ENCODE data around the gene LOXL1.

Gene LOXL1

DNA sequence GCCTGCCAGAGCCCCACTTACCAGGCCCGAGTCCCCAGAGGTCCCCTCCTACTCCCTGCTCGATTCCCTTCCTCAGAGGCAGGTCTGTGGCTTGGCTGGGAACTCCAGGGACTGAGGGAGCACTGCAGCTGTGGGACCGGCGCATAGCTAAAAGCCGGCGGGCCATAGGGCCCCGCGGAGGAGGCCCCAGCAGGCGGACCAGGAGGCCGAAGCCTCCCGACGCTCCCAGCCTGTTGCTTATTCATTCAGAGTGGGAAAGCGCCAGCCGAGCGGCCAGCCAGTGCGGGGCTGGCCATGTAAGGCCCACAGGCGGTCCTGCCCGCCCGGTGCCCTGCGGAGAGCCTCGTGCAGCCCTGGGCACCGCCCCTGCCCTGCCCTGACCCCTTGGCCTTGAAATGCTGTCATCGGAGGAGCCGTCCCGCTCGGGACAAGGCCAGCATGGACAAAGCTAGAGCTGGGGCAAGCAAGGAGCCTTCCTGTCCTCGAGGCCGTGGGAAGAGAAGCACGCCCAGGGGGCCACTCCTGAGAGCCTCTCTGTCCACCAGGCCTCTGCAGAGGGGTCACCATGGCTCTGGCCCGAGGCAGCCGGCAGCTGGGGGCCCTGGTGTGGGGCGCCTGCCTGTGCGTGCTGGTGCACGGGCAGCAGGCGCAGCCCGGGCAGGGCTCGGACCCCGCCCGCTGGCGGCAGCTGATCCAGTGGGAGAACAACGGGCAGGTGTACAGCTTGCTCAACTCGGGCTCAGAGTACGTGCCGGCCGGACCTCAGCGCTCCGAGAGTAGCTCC, at the start of gene LOXL1:
Gene LOXL1, plus strand, starts transcription at position 244 of the 784 bp plus-strand sequence. Its CDS starts 322 bp downstream, at position 566.
- no peak for DNase-seq

DNA sequence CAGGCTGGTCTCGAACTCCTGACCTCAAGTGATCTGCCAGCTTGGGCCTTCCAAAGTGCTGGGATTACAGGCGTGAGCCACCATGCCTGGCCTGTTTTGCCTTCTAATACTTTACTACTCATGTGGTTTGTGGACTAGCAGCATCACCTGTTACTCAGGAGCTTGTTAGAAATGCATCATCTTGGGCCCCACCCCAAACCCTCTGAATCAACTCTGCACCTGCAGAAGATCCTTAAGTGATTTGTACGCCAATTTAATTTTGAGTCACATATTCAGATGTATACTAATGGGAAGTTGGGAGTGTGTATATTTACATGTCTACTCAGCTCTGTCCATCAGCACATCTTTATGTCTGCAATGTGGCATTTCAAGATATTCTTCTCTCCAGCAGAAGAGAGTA, 46.8 kb upstream of the LOXL1 start:
- DNase-seq, result no peak

GRCh38 chr15:73881579-73882320, 44.5 kb upstream of the LOXL1 start:
- DNase-seq, result no peak

- no peak for DNase-seq
Measured at GRCh38 chr15:73882761-73883419, 43.4 kb upstream of the LOXL1 start.

- DNase-seq, result no peak
Measured at GRCh38 chr15:73884159-73884558, 42.1 kb upstream of the LOXL1 start.

DNA sequence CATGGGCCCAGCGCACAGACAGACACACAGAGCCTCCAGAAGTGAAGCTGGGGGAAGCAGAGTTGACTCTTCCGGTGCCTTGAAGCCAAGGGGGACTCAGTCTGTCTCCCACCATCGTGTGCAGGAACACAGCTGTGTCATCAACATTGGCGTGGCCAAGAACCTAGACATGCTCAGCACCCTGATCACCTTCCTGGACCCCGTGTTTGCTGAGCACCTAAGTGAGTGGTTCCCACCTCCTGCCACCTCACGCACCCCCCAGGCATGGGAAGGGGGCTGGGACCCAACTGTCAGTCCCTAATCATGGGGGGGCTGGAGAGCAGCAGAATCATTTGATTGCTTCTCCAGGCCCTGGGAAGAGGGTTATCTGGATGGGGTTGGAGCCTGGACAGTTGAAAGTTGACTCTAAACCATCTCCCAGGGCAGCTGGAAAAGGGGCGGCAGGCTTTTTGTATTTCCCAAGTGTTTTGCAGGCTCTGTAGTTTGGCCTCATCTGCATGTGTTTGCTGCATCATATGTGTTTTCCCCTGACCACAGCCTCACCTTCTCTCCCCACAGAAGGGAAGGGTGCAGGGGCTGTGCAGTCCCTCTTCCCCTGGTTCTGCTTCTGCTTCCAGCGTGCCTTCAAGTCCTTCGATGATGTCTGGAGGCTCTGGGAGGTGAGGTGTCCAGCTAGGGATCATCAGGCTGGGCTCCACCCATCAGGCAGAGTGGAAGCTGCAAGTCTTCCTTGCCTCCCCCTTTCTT, 40.1 kb upstream of the LOXL1 start:
- no peak for DNase-seq

GRCh38 chr15:73886717-73887345, 39.4 kb upstream of the LOXL1 start:
- no peak for DNase-seq

DNA sequence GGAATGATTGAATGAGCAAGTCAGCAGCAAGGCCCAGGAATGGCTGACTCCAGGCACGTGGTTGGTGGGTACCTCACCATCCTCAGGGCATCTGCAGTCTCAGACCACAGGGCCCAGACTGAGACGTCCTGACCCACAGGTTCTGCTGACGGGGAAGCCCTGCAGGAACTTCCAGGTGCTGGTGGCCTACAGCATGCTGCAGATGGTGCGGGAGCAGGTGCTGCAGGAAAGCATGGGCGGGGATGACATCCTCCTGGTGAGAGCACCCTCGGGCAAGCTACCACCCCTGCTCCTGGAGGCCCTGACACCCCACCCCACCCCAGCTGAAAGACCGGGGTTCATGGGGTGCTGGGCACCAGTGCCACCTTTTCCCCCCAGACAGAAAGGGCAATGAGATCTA, 38.8 kb upstream of the LOXL1 start:
- no peak for DNase-seq

DNA sequence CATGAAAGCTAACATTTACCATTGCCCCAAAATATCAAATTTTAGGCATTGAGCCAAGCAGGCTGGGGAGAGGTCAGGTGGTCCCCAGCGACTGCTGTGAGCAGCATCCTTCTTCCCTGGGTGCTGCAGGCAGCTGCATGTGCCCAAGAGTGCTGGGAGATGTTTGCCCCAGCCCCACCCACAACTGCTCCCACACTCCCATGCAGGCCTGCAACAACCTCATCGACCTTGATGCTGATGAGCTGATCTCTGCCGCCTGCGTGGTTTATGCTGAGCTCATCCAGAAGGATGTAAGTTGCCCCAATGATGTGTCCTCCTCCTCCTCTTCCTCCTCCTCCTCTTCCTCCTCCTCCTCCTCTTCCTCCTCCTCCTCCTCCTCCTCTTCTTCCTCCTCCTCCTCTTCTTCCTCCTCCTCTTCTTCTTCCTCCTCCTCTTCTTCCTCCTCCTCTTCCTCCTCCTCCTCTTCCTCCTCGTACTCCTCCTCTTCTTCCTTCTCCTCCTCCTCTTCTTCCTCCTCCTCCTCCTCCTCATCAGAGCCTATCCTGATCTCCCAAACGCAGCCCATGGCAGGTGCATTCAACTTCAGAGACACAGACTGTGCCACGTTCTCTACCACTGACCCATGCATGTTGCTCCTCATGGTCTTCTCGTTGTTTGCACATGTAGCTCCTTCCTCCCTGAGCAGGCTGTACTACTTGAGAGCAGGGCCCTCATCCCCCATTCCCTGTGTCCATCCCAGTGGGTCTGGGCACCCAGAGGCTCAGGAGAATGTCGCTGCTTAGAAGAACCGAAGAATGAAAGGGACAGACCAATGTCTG, 37.8 kb upstream of the LOXL1 start:
- no peak for DNase-seq

- DNase-seq, result no peak
Measured at GRCh38 chr15:73889053-73889761, 37.1 kb upstream of the LOXL1 start.

DNA sequence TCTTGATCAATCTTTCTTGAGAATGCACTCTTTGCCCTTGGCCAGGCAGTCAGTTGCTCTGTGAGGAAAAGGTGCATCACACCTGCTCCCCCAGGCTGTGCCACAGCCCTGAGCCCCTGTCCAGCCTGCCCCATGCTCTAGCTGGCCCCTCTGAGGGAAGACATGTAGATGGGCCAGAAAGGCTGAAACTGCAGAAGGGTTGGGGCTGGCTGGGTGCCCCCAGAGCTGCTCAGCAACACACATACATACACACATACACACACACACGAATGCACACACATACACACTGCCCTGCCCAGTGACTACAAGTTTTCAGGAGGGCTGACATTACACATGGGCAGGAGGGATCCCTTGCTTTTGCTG, 36.5 kb upstream of the LOXL1 start:
- DNase-seq, result no peak

GRCh38 chr15:73891328-73892315, 34.6 kb upstream of the LOXL1 start:
- no peak for DNase-seq

DNA sequence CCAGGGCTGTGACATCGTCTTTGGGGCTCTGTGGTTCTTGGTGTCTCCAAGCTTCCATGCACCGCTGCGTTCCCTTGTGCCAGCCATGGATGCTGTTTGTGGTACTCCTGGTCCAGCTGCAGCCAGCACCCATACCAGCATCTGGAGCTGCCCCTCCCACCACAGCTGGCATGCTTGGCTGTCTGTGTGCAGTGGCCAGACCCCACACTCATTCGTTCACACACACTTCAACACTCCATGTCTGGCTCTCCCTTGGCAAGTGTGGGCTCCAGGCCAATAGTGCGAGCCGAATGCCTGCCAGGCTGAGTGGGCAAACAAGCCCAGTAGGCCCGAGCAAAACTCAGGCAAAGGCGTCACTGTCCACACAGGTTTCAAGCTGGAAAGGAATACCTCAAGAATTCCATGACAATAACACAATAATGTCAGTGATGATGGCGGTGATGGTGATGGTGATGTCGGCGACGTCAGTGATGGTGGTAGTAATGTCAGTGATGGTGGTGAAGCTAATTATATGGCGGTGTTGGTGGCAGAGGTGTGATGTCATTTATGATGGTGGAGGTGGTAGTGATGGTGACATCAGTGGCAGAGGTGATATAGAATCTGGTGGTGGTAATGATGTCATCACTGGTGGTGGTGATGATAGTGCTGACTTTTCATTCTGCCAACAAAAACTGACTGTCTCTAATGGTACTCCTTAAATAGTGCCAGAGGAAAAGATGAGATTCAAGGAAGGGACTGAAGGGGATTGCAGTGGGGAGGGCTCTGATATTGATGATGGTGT, 33.6 kb upstream of the LOXL1 start:
- no peak for DNase-seq

GRCh38 chr15:73894133-73894814, 32.0 kb upstream of the LOXL1 start:
- no peak for DNase-seq

DNA sequence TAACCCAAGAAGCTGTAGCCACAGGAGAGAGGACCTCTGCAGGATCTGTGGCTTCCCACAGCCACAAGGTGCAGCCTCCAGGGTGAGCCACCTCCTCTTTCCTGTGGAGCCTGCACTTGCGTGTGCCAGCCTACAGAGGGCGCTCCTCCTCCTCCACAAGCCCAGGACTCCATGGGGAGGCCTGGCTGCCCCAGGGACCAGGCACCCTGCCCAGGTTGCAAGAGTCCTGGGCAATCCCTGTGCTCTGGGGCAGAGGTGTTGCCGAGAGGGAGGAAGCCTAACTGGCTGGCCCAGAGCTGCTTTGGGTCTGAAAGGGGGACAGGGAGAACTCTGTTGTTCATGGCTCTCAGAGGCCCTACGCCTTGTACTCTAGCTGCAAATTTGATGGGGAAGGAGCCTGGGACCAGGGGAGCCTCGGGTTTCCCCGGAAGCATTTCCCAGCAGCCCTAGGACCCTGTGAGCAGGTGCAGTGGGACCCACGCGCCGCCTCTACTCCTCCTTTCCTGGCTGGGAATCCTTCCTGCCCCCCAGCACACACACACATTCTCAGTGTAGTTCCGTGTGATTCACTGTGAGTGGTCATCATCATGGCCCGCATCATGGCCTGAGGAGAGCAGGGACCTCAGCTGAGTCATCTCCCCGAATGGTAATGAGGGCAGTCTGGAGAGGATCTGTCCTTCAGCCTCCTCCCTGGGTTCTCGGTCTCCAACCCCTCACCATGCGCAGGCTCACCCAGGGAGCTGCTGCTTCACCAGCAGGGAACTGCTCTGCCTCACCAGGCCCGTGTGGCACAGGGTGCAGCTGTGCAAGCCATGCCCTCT, 28.6 kb upstream of the LOXL1 start:
- peak; percentile 79 for DNase-seq

DNA sequence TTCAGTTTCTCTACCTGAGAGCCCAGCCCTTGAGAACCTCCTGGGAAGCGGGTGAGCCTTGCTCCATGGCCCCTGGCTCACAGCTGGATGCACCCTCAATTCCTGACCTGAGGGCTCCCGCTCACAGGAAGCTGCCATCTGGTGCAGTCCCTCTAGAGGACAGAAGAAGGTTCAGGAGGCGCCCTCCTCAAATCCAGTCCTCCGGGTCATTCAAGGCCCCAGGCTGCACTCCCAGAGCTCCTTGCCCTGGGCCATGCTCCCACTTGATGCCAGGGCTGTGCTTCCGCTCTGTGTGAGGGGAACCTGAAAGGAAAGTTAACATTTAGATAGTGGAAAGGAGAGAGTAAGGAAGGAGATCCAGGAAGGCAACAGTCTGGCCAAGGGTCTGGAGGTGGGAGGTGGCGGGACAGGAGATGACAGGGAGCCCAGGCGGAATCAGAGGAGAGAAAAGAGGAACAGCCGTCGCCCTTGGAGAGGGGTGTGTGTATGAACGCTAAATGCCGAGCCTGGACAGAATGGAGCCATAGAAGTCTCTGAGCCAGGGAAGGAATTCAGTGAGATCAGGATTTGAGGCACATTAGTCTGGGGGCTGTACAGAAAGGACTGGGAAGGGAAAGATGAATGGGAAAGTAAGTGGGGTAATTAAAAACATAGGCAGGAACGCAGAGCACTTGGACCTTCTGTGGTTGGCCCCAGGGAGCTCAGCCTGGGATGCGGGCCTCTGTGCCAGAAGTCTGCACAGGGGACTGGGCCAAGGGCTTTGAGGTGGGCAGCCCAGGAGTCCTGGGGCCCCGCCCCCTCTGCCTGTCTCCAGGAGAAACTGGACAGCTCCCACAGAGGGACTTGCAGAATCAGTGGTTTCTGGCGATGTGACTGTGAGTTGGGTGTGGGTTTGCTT, 26.8 kb upstream of the LOXL1 start:
- no peak for DNase-seq

Data from stimulated activated CD8-positive, alpha-beta memory T cell treated with anti-CD3 and anti-CD28 coated beads, Interleukin-4, amount 100 ng/mL, for 48 hours (primary cell).